PC-3 (cell line): Measurements from ENCODE around the gene DUSP6.

Source experiments
- CTCF ChIP-seq: fragments of 300-600 bp; sonication (generic); conservative IDR thresholded peaks from 2 replicates; pipeline ENCODE4 v1.5.1; 2017; ENCODE audit warnings: antibody characterized with exemption, low read depth, mild to moderate bottlenecking, low read length
- EZH2 ChIP-seq: fragments of 300-600 bp; sonication (generic); IDR thresholded peaks from one replicate; pipeline ENCODE4 v1.6.1; 2017; ENCODE audit warnings: antibody characterized with exemption, mild to moderate bottlenecking, low read length; ENCODE audit not compliant: unreplicated experiment

GRCh38 chr12:89353823-89354611 is 1.7 kb upstream of the DUSP6 start:
- TF ChIP-seq CTCF (no peak), EZH2 (no peak)
